Testis (tissue), 3 donors: ENCODE results near the gene AKAP12. TPM values are rescaled to one million over a fixed set of nuclear protein-coding genes. Genes with fewer than 3 reads are reported as not detected.

Source experiments
- DNase-seq: peaks from one replicate; pipeline ENCODE4 v3.0.0-alpha.2; 2019
- H3K27ac ChIP-seq, 2 donors: fragments of 200-600 bp; sonication (generic); one replicate each; pipeline ENCODE4 v1.5.1; 2019
- H3K27me3 ChIP-seq: fragments of 200-600 bp; sonication (generic); one replicate; pipeline ENCODE4 v1.5.1; 2019
- H3K36me3 ChIP-seq: fragments of 200-600 bp; sonication (generic); one replicate; pipeline ENCODE4 v1.5.1; 2017; ENCODE audit warnings: low read depth; ENCODE audit errors: missing control alignments
- H3K4me1 ChIP-seq: fragments of 200-600 bp; sonication (generic); one replicate; pipeline ENCODE4 v1.5.1; 2019
- H3K4me3 ChIP-seq, 2 donors: fragments of 200-600 bp; sonication (generic); one replicate each; pipeline ENCODE4 v1.5.1; 2017 to 2019
- H3K9me3 ChIP-seq: fragments of 200-600 bp; sonication (generic); one replicate; pipeline ENCODE4 v1.5.1; 2017
- POLR2A ChIP-seq: fragments of 450-650 bp; IDR thresholded peaks from one replicate; pipeline ENCODE4 v1.6.1; 2017; ENCODE audit warnings: antibody characterized with exemption, mild to moderate bottlenecking, moderate library complexity
- WGBS, 2 donors: methylation state at CpG; one replicate each; pipeline ENCODE4 v1.1.5; 2018; 5-methylcytosine and 5-hydroxymethylcytosine counted together
- intact Hi-C: fragments of 100-400 bp; cut with DNase I; formaldehyde crosslinking; loops from one replicate; pipeline ENCODE4 v1.15.1; 2023; ENCODE audit warnings: low total_unique reads
- polyA plus RNA-seq: library from polyadenylated mRNA; stranded (reverse); fragments of 350-450 nt; fragmentation: Illumina TruSeq; extraction: RNeasy Lipid Tissue Mini Kit (QIAGEN cat#74804); gene quantifications from one replicate; pipeline ENCODE4 v1.2.3, GENCODE V29; 2014; ENCODE audit warnings: low read depth, low replicate concordance; ENCODE audit not compliant: insufficient read depth
- total RNA-seq, 2 donors: library from RNA; depleted of rRNA; stranded (reverse); fragments of >200 nt; gene quantifications; one replicate each; pipeline ENCODE4 v1.2.3, GENCODE V29; 2016
- TF ChIP-seq, protein P1 (sequence below), 3 experiments: fragments of 450-650 bp in 2 of 3; fragments of 200-600 bp in 1 of 3; sonication (generic) in 1 of 3; IDR thresholded peaks; one replicate each; pipeline ENCODE4 v1.5.1; 2016 to 2019; ENCODE audit warnings: antibody characterized with exemption in 3 of 3, mild to moderate bottlenecking in 2 of 3, moderate library complexity in 1 of 3

Gene AKAP12
- total and polyA plus RNA-seq, 3 donors from 2014 or later, result 244 to 287 (median 280) TPM

- intact Hi-C loops, result no loop called here
- Histone ChIP-seq H3K4me3 (peak overlapping the region; percentile 99 to 100), H3K4me1 (peaks cover 39% of the 10 kb centered on the region), H3K36me3 (no peaks in the 10 kb centered on the region), H3K9me3 (no peaks in the 10 kb centered on the region), H3K27ac (peak overlapping the region; percentile 99 to 100), H3K27me3 (no peaks in the 10 kb centered on the region)
- 0% methylated on average over 52 of the region's 78 CpGs; no CpG with 5 or more reads in 1 of the 2 donors for WGBS, 2 donors
- peak; percentile 72 for DNase-seq
- no peak for TF ChIP-seq POLR2A
- TF ChIP-seq, protein P1, sequence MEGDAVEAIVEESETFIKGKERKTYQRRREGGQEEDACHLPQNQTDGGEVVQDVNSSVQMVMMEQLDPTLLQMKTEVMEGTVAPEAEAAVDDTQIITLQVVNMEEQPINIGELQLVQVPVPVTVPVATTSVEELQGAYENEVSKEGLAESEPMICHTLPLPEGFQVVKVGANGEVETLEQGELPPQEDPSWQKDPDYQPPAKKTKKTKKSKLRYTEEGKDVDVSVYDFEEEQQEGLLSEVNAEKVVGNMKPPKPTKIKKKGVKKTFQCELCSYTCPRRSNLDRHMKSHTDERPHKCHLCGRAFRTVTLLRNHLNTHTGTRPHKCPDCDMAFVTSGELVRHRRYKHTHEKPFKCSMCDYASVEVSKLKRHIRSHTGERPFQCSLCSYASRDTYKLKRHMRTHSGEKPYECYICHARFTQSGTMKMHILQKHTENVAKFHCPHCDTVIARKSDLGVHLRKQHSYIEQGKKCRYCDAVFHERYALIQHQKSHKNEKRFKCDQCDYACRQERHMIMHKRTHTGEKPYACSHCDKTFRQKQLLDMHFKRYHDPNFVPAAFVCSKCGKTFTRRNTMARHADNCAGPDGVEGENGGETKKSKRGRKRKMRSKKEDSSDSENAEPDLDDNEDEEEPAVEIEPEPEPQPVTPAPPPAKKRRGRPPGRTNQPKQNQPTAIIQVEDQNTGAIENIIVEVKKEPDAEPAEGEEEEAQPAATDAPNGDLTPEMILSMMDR (IDR thresholded peaks at IDR 0.05), result no peak
These were observed 151.2 kb downstream of the AKAP12 start for GRCh38 chr6:151390851-151391470.

DNA sequence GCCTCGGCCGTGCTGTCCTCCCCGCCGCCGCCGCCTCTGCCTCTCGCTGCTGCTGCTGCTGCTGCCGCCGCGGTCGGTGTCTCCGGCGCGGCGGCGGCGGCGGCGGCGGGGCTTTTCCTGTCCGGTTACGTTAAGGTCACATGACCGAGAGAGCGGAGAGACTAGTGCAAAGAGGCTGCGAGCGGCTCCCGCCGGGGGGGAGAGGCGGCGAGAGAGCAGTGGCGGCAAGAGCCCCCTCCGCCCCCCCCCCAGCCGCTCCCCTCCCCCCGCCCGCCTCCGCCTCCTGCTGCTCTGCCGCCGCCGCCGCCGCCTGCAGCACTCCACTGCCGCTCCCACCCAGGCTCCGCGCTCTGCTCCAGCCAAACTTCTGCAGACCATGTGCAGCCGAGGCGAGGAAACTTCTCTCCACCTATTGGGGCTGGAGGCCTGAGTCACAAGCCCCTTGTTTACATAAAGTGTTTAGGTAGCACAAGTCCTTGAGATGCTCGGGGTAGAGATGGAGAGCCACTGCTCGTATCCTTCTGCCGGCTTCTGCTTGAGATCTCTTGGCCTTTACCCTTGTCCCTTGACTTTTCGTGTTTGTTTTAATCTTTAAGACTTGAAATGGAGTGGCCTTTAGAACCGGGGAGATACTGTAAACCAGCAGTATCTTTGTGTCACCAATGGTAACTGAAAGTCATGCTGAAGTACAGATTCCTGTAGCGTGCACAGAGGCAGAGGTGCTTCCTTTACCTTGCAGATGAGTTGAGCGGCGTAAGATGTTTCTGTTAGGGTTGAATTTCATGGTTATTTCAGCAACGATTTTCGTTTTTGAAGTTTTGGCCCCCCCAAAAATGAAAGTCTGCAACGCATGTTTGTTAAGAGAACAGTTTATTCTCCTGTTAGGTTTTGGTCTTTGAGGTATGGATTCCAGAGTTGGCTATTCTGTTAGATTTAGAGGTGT is 152.0 kb downstream of the AKAP12 start, which contains the start of gene ZBTB2:
Gene ZBTB2, minus strand, starts transcription at position 89 of the 943 bp plus-strand sequence. CDS start 17,922 bp downstream, outside the sequence.
- TF ChIP-seq POLR2A, result no peak
- TF ChIP-seq, protein P1 (IDR thresholded peaks at IDR 0.05), result no peak
- Histone ChIP-seq H3K27ac (peak within 1 kb of the TSS; percentile 99 to 100), H3K36me3 (no peaks in the 10 kb centered on the region), H3K4me1 (peaks cover 45% of the 10 kb centered on the region), H3K4me3 (peak within 1 kb of the TSS; percentile 99 to 100), H3K27me3 (no peaks in the 10 kb centered on the region), H3K9me3 (no peaks in the 10 kb centered on the region)
- DNase-seq, result peak; percentile 70
- WGBS, 2 donors, result 1 to 4% methylated on average over 28 to 42 of the region's 57 CpGs
- intact Hi-C loops, result no loop called here

GRCh38 chr6:151392427-151392826 is 152.7 kb downstream of the AKAP12 start:
- Histone ChIP-seq H3K27me3 (no peaks in the 10 kb centered on the region), H3K36me3 (no peaks in the 10 kb centered on the region), H3K4me1 (peaks cover 45% of the 10 kb centered on the region), H3K9me3 (no peaks in the 10 kb centered on the region), H3K4me3 (peak overlapping the region; percentile 99 to 100), H3K27ac (peak overlapping the region in 1 of 2 donors; percentile 99)
- intact Hi-C loops, result no loop called here
- DNase-seq, result no peak
- no peak for TF ChIP-seq POLR2A
- TF ChIP-seq, protein P1 (IDR thresholded peaks at IDR 0.05), result no peak
- 3 to 4% methylated on average over 3 of the region's 3 CpGs for WGBS, 2 donors

- Histone ChIP-seq H3K36me3 (no peaks in the 10 kb centered on the region), H3K4me3 (no peak overlapping the region), H3K27me3 (no peaks in the 10 kb centered on the region), H3K27ac (no peak overlapping the region), H3K9me3 (no peaks in the 10 kb centered on the region), H3K4me1 (peaks cover 45% of the 10 kb centered on the region)
- 40 to 43% methylated on average over 4 of the region's 4 CpGs for WGBS, 2 donors
- DNase-seq, result no peak
- TF ChIP-seq, protein P1 (IDR thresholded peaks at IDR 0.05), result no peak
- TF ChIP-seq POLR2A, result no peak
- intact Hi-C loops, result no loop called here
These were observed 153.6 kb downstream of the AKAP12 start for GRCh38 chr6:151393410-151393809.
